HepG2 (cell line): ENCODE results near the gene RAPGEF5. TPM values are rescaled to one million over a fixed set of nuclear protein-coding genes. Genes with fewer than 3 reads are reported as not detected.

Experiments
- ATAC-seq: fragments of 200-7000 bp; cut with Tn5 transposase; 3 replicates; pipeline ENCODE4 v1.9.1; 2020; ENCODE audit warnings: mild to moderate bottlenecking, moderate library complexity
- BruUV-seq: library from RNA; stranded (reverse); fragments of 400-500 nt; replicated peaks from 2 replicates; lab custom pipeline; 2021; lab: Mats Ljungman, UMichigan
- CTCF ChIA-PET: fragments of 300-600 bp; formaldehyde crosslinking; extraction: SDS; loops from one replicate; lab custom pipeline; 2021; ENCODE audit warnings: low total read pairs, inconsistent platforms, low intra/inter-chr PET ratio; lab: Yijun Ruan, JAX
- POLR2A ChIA-PET: fragments of 350-600 bp; sonication (Branson Sonifier 250); formaldehyde crosslinking; loops from one replicate; lab custom pipeline; 2020; ENCODE audit warnings: antibody characterized with exemption, inconsistent platforms; lab: Yijun Ruan, JAX
- DNase-seq: peaks from one replicate; pipeline ENCODE4 v3.0.0-alpha.2; 2015; ENCODE audit warnings: low spot score
- FAIRE-seq: peaks from 3 replicates; lab custom pipeline; 2011; peaks lifted over from hg19 to GRCh38; lab: Jason Lieb, UNC
- H2AFZ ChIP-seq: one replicate; pipeline ENCODE4 v1.6.1; 2011; ENCODE audit warnings: low read length, inconsistent platforms
- H3K27ac ChIP-seq: fragments of 300-600 bp; 3 replicates; pipeline ENCODE4 v1.8.0; 2011; ENCODE audit warnings: mixed run types, mild to moderate bottlenecking, mixed read lengths, low read length, inconsistent platforms; ENCODE audit not compliant: insufficient read depth; ENCODE audit errors: extremely low read length
- H3K27me3 ChIP-seq, 2 experiments: fragments of 200-600 bp in 1 of 2; 2 replicates in 1 of 2; 3 replicates in 1 of 2; pipeline versions ENCODE4 v1.6.0 to v1.8.0; 2011; ENCODE audit warnings: low read length in 2 of 2, mild to moderate bottlenecking in 2 of 2, moderate library complexity in 2 of 2, inconsistent platforms in 1 of 2; ENCODE audit not compliant: insufficient read depth in 2 of 2, control insufficient read depth in 1 of 2
- H3K36me3 ChIP-seq, 2 experiments: fragments of 200-600 bp in 1 of 2; replicated peaks in 1 of 2; 2 replicates in 1 of 2; 3 replicates in 1 of 2; pipeline versions ENCODE4 v1.5.1 to v1.8.0; 2011; ENCODE audit warnings: low read length in 2 of 2, inconsistent platforms in 1 of 2; ENCODE audit not compliant: insufficient read depth in 2 of 2, control insufficient read depth in 1 of 2
- H3K4me1 ChIP-seq: 2 replicates; pipeline ENCODE4 v1.5.1; 2012; ENCODE audit warnings: low read length, inconsistent platforms; ENCODE audit not compliant: insufficient read depth
- H3K4me2 ChIP-seq: 2 replicates; pipeline ENCODE4 v1.6.0; 2011; ENCODE audit warnings: low read depth, low read length, inconsistent platforms
- H3K4me3 ChIP-seq, 3 experiments: fragments of 200-600 bp in 1 of 3; sonication (generic), shearing (Covaris generic) in 1 of 3; replicated peaks in 1 of 3; 2 replicates each; pipeline ENCODE4 v1.5.1; 2011 to 2016; ENCODE audit warnings: low read length in 3 of 3, inconsistent platforms in 2 of 3, low read depth in 2 of 3, mild to moderate bottlenecking in 2 of 3, control low read depth in 1 of 3, mixed read lengths in 1 of 3; ENCODE audit not compliant: insufficient read depth in 1 of 3
- H3K79me2 ChIP-seq: one replicate; pipeline ENCODE4 v1.6.1; 2011; ENCODE audit warnings: low read length, inconsistent platforms; ENCODE audit not compliant: insufficient read depth
- H3K9ac ChIP-seq: 2 replicates; pipeline ENCODE4 v1.6.0; 2011; ENCODE audit warnings: mild to moderate bottlenecking, low read depth, low read length, inconsistent platforms; ENCODE audit not compliant: insufficient read depth
- H3K9me3 ChIP-seq: 2 replicates; pipeline ENCODE4 v1.5.1; 2012; ENCODE audit warnings: mild to moderate bottlenecking, low read length
- H4K20me1 ChIP-seq: 2 replicates; pipeline ENCODE4 v1.6.0; 2011; ENCODE audit warnings: inconsistent platforms, mild to moderate bottlenecking, low read length, moderate library complexity; ENCODE audit not compliant: insufficient read depth
- FOXA3 ChIP-seq: IDR thresholded peaks from 2 replicates; pipeline ENCODE4 v1.6.1; 2016; ENCODE audit warnings: missing genetic modification reagents, missing compliant biosample characterization
- KLF6 ChIP-seq: IDR thresholded peaks from 2 replicates; pipeline ENCODE4 v1.8.0; 2016; ENCODE audit warnings: missing biosample characterization, missing genetic modification reagents
- MYNN ChIP-seq: sonication (generic); formaldehyde crosslinking; IDR thresholded peaks from 2 replicates; pipeline ENCODE4 v1.4.0; 2020; ENCODE audit warnings: mild to moderate bottlenecking, low read depth, missing genetic modification reagents
- PTBP1 ChIP-seq: fragments of 200-400 bp; formaldehyde crosslinking; IDR thresholded peaks from 2 replicates; pipeline ENCODE4 v1.6.1; 2018; ENCODE audit warnings: low read length, low read depth; ENCODE audit not compliant: poor library complexity, severe bottlenecking
- SRSF4 ChIP-seq: fragments of 200-400 bp; formaldehyde crosslinking; IDR thresholded peaks from one replicate; pipeline ENCODE4 v1.6.1; 2018; ENCODE audit warnings: mild to moderate bottlenecking, low read depth, low read length, moderate library complexity; ENCODE audit not compliant: poor library complexity, severe bottlenecking
- THYN1 ChIP-seq: sonication (generic); formaldehyde crosslinking; IDR thresholded peaks from 2 replicates; pipeline ENCODE4 v1.8.1; 2023; ENCODE audit warnings: low read depth, mild to moderate bottlenecking, moderate library complexity, missing genetic modification reagents, borderline replicate concordance
- YY1 ChIP-seq: IDR thresholded peaks from 2 replicates; pipeline ENCODE4 v1.6.1; 2011; ENCODE audit warnings: low read length, low read depth, moderate library complexity, mild to moderate bottlenecking; ENCODE audit not compliant: insufficient read depth, insufficient replicate concordance
- ZNF143 ChIP-seq: sonication (generic); formaldehyde crosslinking; IDR thresholded peaks from 2 replicates; pipeline ENCODE4 v1.4.0; 2020; ENCODE audit warnings: missing genetic modification reagents
- ZNF441 ChIP-seq: sonication (generic); formaldehyde crosslinking; IDR thresholded peaks from 2 replicates; pipeline ENCODE4 v1.7.0; 2021; ENCODE audit warnings: missing genetic modification reagents, borderline replicate concordance
- ZNF510 ChIP-seq: sonication (generic); formaldehyde crosslinking; IDR thresholded peaks from 2 replicates; pipeline ENCODE4 v1.4.0; 2020; ENCODE audit warnings: low read depth, mild to moderate bottlenecking, missing genetic modification reagents
- WGBS: methylation state at CpG from one replicate; pipeline ENCODE4 v1.1.6; 2017; ENCODE audit warnings: low lambda C conversion rate; 5-methylcytosine and 5-hydroxymethylcytosine counted together
- in situ Hi-C: cut with HindIII; loops from 2 replicates; pipeline ENCODE4 v1.10.0; 2017; ENCODE audit warnings: low pct_unique_long_range_greater_than_20kb; ENCODE audit not compliant: extremely low pct_ligation_motif_present
- intact Hi-C: fragments of 100-400 bp; cut with micrococcal nuclease; formaldehyde crosslinking; loops from one replicate; pipeline ENCODE4 v1.10.0; 2022; ENCODE audit not compliant: unreplicated experiment
- polyA plus RNA-seq, 8 experiments: library from polyadenylated mRNA; depleted of rRNA in 3 of 8; stranded (reverse) in 7 of 8; unstranded in 1 of 8; fragments of >200 nt; fragmentation: Illumina TruSeq in 4 of 8; extraction: Trizol in 4 of 8; gene quantifications; 2 replicates each; pipeline versions ENCODE4 v1.2.1 to v1.2.3, GENCODE V29; 2011 to 2016; ENCODE audit warnings: low read depth in 4 of 8, missing spikeins in 1 of 8, mixed read lengths in 1 of 8; ENCODE audit not compliant: insufficient read depth in 1 of 8
- total RNA-seq, 5 experiments: library from RNA; depleted of rRNA; stranded (reverse); fragments of >200 nt; fragmentation: Illumina TruSeq; extraction: Trizol; gene quantifications; 2 replicates each; pipeline ENCODE4 v1.2.3, GENCODE V29; 2016; ENCODE audit warnings: low read depth in 1 of 5
- TF ChIP-seq, protein P1 (sequence below): sonication (generic); formaldehyde crosslinking; IDR thresholded peaks from 2 replicates; pipeline ENCODE4 v1.4.0; 2020; ENCODE audit warnings: missing genetic modification reagents, borderline replicate concordance
- TF ChIP-seq, protein P2 (sequence below): sonication (generic); formaldehyde crosslinking; IDR thresholded peaks from 2 replicates; pipeline ENCODE4 v1.4.0; 2020; ENCODE audit warnings: missing genetic modification reagents
- TF ChIP-seq, protein P3 (sequence below): sonication (generic); formaldehyde crosslinking; IDR thresholded peaks from 2 replicates; pipeline ENCODE4 v1.4.0; 2020; ENCODE audit warnings: mild to moderate bottlenecking, missing genetic modification reagents

Gene RAPGEF5
- total and polyA plus RNA-seq, 2 of the 13 experiments (the other 11 are each of a cell fraction or from before 2014, with no cell fraction given), result 17.1 to 23.4 TPM

DNA sequence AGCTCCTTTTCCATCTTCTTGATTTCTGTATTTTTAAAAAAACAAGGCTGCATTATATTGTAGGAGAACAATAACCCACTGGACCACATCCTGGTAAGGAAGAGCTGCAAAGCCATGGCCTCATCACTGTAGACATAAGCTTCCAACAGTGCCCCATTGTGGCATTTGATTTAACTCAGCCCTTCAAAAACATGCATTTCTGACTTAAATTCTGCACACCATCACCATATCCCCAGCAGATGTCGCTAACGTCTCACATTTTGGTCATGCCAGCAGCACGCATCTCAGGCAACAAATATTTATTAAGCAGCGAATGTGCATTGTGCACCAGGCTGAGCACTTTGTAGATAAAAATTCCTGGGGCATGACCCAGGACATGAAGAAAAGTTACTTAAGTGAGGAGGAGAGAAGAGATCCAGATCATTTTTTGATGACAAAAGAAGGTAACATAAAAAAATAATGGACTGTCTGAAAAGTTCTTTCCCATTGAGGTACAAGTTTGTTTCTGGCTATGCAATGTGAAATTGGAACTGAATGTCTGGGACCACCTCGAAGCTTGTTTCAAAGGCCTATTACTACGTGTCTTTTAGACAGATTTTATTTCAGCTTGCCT lies 246.6 kb downstream of the RAPGEF5 start (continued):
- TF ChIP-seq THYN1 (no peak), MYNN (CRISPR knock-in tag) (no peak), YY1 (no peak)
- TF ChIP-seq, protein P1, sequence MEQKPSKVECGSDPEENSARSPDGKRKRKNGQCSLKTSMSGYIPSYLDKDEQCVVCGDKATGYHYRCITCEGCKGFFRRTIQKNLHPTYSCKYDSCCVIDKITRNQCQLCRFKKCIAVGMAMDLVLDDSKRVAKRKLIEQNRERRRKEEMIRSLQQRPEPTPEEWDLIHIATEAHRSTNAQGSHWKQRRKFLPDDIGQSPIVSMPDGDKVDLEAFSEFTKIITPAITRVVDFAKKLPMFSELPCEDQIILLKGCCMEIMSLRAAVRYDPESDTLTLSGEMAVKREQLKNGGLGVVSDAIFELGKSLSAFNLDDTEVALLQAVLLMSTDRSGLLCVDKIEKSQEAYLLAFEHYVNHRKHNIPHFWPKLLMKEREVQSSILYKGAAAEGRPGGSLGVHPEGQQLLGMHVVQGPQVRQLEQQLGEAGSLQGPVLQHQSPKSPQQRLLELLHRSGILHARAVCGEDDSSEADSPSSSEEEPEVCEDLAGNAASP (CRISPR knock-in tag), result no peak
- TF ChIP-seq, protein P2, sequence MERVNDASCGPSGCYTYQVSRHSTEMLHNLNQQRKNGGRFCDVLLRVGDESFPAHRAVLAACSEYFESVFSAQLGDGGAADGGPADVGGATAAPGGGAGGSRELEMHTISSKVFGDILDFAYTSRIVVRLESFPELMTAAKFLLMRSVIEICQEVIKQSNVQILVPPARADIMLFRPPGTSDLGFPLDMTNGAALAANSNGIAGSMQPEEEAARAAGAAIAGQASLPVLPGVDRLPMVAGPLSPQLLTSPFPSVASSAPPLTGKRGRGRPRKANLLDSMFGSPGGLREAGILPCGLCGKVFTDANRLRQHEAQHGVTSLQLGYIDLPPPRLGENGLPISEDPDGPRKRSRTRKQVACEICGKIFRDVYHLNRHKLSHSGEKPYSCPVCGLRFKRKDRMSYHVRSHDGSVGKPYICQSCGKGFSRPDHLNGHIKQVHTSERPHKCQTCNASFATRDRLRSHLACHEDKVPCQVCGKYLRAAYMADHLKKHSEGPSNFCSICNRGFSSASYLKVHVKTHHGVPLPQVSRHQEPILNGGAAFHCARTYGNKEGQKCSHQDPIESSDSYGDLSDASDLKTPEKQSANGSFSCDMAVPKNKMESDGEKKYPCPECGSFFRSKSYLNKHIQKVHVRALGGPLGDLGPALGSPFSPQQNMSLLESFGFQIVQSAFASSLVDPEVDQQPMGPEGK (CRISPR knock-in tag), result no peak

DNA sequence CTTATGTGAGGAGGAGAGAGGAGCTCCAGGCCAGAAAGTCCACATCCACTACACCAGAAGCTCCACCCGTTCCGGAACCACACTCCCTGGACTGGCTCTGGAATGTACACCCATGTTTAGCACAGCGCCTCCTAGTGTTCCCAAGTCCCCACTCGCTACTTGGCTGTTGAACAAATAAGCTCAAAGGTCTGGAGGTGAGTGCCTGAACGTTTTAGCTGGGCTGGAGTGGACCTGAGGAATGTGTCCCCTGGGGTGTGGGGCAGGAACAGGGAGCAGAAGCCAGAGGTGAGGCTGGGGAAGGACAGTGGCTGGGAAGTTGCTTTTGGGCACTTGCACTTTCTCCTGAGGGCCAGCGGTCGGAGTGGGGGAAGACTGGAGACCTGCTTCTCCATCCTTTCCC lies 247.2 kb downstream of the RAPGEF5 start:
- DNase-seq (peak; percentile 65), ATAC-seq (peak; percentile 76), FAIRE-seq (no peak)
- no peak overlapping the region for H3K4me2 ChIP-seq
- no peaks in the 10 kb centered on the region for H3K9me3 ChIP-seq
- H3K27me3 ChIP-seq, result no peaks in the 10 kb centered on the region
- BruUV-seq, result no TSS peak
- no peak overlapping the region for H2AFZ ChIP-seq
- intact Hi-C loops, result loop anchor here (1.0 to 2.0 kb wide), 2 partner anchors 380 to 391 kb away; partner anchors contain the start of gene STEAP1B
- POLR2A ChIA-PET, result no interaction called here
- CTCF ChIA-PET, result interaction anchor here (2.1 to 2.9 kb wide), 2 partner anchors 379 to 390 kb away, joined by 8 to 40 read pairs; partner anchors contain the start of gene STEAP1B
- peaks cover 11% of the 10 kb centered on the region for H3K4me1 ChIP-seq
- peaks cover 0 to 3% of the 10 kb centered on the region in 2 experiments; a peak in 2 of 5 replicates for H3K36me3 ChIP-seq
- H3K79me2 ChIP-seq, result no peaks in the 10 kb centered on the region
- no peak overlapping the region for H3K4me3 ChIP-seq
- 82% methylated on average over 6 of the region's 7 CpGs for WGBS
- in situ Hi-C loops, result no loop called here
- peak overlapping the region; percentile 5 for H3K27ac ChIP-seq
- no peak overlapping the region for H3K9ac ChIP-seq
- H4K20me1 ChIP-seq, result no peaks in the 10 kb centered on the region
- no peak for TF ChIP-seq FOXA3 (CRISPR knock-in tag)
- TF ChIP-seq PTBP1, result no peak
- TF ChIP-seq SRSF4, result no peak
- TF ChIP-seq ZNF441 (CRISPR knock-in tag), result no peak
- no peak for TF ChIP-seq ZNF143
- TF ChIP-seq, protein P3, sequence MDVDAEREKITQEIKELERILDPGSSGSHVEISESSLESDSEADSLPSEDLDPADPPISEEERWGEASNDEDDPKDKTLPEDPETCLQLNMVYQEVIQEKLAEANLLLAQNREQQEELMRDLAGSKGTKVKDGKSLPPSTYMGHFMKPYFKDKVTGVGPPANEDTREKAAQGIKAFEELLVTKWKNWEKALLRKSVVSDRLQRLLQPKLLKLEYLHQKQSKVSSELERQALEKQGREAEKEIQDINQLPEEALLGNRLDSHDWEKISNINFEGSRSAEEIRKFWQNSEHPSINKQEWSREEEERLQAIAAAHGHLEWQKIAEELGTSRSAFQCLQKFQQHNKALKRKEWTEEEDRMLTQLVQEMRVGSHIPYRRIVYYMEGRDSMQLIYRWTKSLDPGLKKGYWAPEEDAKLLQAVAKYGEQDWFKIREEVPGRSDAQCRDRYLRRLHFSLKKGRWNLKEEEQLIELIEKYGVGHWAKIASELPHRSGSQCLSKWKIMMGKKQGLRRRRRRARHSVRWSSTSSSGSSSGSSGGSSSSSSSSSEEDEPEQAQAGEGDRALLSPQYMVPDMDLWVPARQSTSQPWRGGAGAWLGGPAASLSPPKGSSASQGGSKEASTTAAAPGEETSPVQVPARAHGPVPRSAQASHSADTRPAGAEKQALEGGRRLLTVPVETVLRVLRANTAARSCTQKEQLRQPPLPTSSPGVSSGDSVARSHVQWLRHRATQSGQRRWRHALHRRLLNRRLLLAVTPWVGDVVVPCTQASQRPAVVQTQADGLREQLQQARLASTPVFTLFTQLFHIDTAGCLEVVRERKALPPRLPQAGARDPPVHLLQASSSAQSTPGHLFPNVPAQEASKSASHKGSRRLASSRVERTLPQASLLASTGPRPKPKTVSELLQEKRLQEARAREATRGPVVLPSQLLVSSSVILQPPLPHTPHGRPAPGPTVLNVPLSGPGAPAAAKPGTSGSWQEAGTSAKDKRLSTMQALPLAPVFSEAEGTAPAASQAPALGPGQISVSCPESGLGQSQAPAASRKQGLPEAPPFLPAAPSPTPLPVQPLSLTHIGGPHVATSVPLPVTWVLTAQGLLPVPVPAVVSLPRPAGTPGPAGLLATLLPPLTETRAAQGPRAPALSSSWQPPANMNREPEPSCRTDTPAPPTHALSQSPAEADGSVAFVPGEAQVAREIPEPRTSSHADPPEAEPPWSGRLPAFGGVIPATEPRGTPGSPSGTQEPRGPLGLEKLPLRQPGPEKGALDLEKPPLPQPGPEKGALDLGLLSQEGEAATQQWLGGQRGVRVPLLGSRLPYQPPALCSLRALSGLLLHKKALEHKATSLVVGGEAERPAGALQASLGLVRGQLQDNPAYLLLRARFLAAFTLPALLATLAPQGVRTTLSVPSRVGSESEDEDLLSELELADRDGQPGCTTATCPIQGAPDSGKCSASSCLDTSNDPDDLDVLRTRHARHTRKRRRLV (CRISPR knock-in tag), result 0 out of 2 replicates have a peak, but pooled peaks have one; percentile 34
- no peak for TF ChIP-seq ZNF510 (CRISPR knock-in tag)
- TF ChIP-seq KLF6, result no peak
